ENCODE measurements around the gene CNOT3. TPM values are rescaled to one million over a fixed set of nuclear protein-coding genes. Genes with fewer than 3 reads are reported as not detected.

The CNOT3 gene
- total and polyA plus RNA-seq, 9 of the 15 experiments (the other 6 are each of a cell fraction or from before 2014, with no cell fraction given) = 0.27 to 60.4 (median 9.9) TPM

DNA sequence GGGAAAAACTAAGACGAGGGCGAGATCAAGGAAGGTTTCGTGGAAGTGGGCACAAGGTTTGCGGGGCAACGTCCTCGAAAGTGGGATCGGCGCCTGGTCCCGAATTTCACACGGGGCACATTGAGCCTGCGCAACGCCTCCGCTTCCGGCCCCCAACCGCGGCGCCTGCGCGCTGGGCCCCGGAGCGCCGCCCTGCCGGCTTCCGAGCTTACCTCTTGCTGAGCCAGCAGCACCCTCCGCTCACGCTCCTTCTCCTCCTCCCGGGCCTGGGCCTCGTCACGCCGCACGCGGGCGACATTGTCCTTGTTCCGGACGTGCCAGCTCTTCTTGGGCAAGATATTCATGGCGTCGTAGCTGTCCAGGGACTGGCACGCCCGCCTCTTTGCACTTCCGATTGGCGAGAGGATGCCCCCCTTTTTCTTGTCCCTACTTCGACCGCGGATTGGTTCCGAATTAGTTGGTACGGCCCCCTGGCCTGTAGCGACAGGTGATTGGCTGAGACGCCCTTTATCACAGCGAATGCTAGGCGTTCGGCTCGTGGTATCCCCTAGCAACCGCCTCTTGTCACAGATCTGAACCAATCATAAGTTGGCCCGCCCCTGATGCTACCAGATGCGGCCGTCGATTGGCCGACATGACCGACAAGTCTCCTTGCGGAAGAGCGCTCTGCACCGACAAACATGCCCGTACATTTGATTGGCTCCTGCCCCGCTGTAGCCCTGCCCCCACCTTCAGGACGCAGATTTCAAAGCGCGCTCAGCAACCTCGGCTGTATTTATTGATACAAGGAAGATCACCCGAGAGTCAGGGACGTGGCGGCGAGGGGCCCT is 22.0 kb downstream of the CNOT3 start, which contains the start of gene LENG1 (continued):
- TF ChIP-seq JUNB (CRISPR knock-in tag; conservative IDR thresholded peaks at IDR 0.05) = no peak
- TF ChIP-seq, protein P1, sequence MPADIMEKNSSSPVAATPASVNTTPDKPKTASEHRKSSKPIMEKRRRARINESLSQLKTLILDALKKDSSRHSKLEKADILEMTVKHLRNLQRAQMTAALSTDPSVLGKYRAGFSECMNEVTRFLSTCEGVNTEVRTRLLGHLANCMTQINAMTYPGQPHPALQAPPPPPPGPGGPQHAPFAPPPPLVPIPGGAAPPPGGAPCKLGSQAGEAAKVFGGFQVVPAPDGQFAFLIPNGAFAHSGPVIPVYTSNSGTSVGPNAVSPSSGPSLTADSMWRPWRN (IDR thresholded peaks at IDR 0.05; ENCODE audit: low read depth) = no peak
- no peak for TF ChIP-seq GTF2F1 (IDR thresholded peaks at IDR 0.05; ENCODE audit: low read depth, low read length)
- TF ChIP-seq NCOA6 (IDR thresholded peaks at IDR 0.05) = no peak
- TF ChIP-seq, protein P2, sequence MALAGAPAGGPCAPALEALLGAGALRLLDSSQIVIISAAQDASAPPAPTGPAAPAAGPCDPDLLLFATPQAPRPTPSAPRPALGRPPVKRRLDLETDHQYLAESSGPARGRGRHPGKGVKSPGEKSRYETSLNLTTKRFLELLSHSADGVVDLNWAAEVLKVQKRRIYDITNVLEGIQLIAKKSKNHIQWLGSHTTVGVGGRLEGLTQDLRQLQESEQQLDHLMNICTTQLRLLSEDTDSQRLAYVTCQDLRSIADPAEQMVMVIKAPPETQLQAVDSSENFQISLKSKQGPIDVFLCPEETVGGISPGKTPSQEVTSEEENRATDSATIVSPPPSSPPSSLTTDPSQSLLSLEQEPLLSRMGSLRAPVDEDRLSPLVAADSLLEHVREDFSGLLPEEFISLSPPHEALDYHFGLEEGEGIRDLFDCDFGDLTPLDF (CRISPR knock-in tag; IDR thresholded peaks at IDR 0.05) = peak; percentile 24; the same call in 1 of the 2 replicates
- TF ChIP-seq KLF10 (CRISPR knock-in tag; IDR thresholded peaks at IDR 0.05) = no peak
- no peak for TF ChIP-seq NFIC (IDR thresholded peaks at IDR 0.05)
- peak in 1 of 2 experiments; percentile 72; a peak in 2 of 4 replicates for TF ChIP-seq TEAD1 (CRISPR knock-in tag; IDR thresholded peaks at IDR 0.05)
- TF ChIP-seq HDAC3 (IDR thresholded peaks at IDR 0.05; ENCODE audit: borderline replicate concordance, partially characterized antibody) = no peak
- TF ChIP-seq, protein P3, sequence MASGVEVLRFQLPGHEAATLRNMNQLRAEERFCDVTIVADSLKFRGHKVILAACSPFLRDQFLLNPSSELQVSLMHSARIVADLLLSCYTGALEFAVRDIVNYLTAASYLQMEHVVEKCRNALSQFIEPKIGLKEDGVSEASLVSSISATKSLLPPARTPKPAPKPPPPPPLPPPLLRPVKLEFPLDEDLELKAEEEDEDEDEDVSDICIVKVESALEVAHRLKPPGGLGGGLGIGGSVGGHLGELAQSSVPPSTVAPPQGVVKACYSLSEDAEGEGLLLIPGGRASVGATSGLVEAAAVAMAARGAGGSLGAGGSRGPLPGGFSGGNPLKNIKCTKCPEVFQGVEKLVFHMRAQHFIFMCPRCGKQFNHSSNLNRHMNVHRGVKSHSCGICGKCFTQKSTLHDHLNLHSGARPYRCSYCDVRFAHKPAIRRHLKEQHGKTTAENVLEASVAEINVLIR (CRISPR knock-in tag; IDR thresholded peaks at IDR 0.05) = peak; percentile 42; the same call in 1 of the 2 replicates
- TF ChIP-seq ZNF77 (CRISPR knock-in tag; IDR thresholded peaks at IDR 0.05) = no peak
- peak; percentile 85 for TF ChIP-seq ELF1 (tag; IDR thresholded peaks at IDR 0.05)
- TF ChIP-seq, protein P4, sequence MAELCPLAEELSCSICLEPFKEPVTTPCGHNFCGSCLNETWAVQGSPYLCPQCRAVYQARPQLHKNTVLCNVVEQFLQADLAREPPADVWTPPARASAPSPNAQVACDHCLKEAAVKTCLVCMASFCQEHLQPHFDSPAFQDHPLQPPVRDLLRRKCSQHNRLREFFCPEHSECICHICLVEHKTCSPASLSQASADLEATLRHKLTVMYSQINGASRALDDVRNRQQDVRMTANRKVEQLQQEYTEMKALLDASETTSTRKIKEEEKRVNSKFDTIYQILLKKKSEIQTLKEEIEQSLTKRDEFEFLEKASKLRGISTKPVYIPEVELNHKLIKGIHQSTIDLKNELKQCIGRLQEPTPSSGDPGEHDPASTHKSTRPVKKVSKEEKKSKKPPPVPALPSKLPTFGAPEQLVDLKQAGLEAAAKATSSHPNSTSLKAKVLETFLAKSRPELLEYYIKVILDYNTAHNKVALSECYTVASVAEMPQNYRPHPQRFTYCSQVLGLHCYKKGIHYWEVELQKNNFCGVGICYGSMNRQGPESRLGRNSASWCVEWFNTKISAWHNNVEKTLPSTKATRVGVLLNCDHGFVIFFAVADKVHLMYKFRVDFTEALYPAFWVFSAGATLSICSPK (IDR thresholded peaks at IDR 0.05; ENCODE audit: borderline replicate concordance) = no peak
- TF ChIP-seq ZNF274 (IDR thresholded peaks at IDR 0.05; ENCODE audit: borderline replicate concordance, low read depth, low read length) = no peak
- peak; percentile 23 for TF ChIP-seq MYC (IDR thresholded peaks at IDR 0.05; ENCODE audit: low read depth, low read length)
- no peak for TF ChIP-seq MYC (CRISPR knock-in tag; IDR thresholded peaks at IDR 0.05; ENCODE audit: borderline replicate concordance, low read depth)
- no peak for TF ChIP-seq SLC30A9 (CRISPR knock-in tag; IDR thresholded peaks at IDR 0.05)
- TF ChIP-seq EP400 (IDR thresholded peaks at IDR 0.05) = peak; percentile 96
- 0 out of 2 replicates have a peak, but pooled peaks have one; percentile 25 for TF ChIP-seq FOXM1 (IDR thresholded peaks at IDR 0.05; ENCODE audit: low read depth)
- no peak for TF ChIP-seq FOXM1 (CRISPR knock-in tag; IDR thresholded peaks at IDR 0.05; ENCODE audit: low read depth)
- peak in 2 of 3 experiments; percentile 75 to 82 for TF ChIP-seq YY1 (IDR thresholded peaks at IDR 0.05; ENCODE audit: borderline replicate concordance in 1 of 3, control insufficient read depth in 1 of 3, extremely low read depth in 1 of 3, insufficient read depth in 3 of 3, insufficient read length in 1 of 3, insufficient replicate concordance in 2 of 3, low read depth in 1 of 3, low read length in 2 of 3)
- no peak for TF ChIP-seq U2AF2 (optimal IDR thresholded peaks at IDR 0.05; ENCODE audit: low read depth, low read length)

Measured in K562 (cell line).